Central memory CD8-positive, alpha-beta T cell (primary cell): ENCODE data around the gene KCND2.

Experiments used
- ATAC-seq: fragments of 150-1000 bp; cut with Tn5 transposase; replicated peaks from 2 replicates; pipeline ENCODE4 v1.10.0; 2022; ENCODE audit warnings: mild to moderate bottlenecking, moderate FRiP score, moderate number of reproducible peaks; ENCODE audit not compliant: poor library complexity, severe bottlenecking; ENCODE audit errors: extremely low read depth
- DNase-seq, 2 donors: peaks; one replicate each; pipeline ENCODE4 v3.0.0; 2021; ENCODE audit warnings: low spot score in 2 of 2
- H3K27ac Mint-ChIP-seq: one replicate; pipeline ENCODE4 v1.8.0; 2022; ENCODE audit warnings: low read depth, mild to moderate bottlenecking, moderate library complexity, mixed read lengths
- H3K27me3 Mint-ChIP-seq: one replicate; pipeline ENCODE4 v1.8.0; 2022; ENCODE audit warnings: mixed read lengths
- H3K36me3 Mint-ChIP-seq: one replicate; pipeline ENCODE4 v1.8.0; 2022; ENCODE audit warnings: mild to moderate bottlenecking, moderate library complexity, mixed read lengths; ENCODE audit not compliant: insufficient read depth
- H3K4me1 Mint-ChIP-seq: one replicate; pipeline ENCODE4 v1.8.0; 2022; ENCODE audit warnings: mixed read lengths
- H3K4me3 Mint-ChIP-seq: one replicate; pipeline ENCODE4 v1.8.0; 2022; ENCODE audit warnings: mild to moderate bottlenecking, moderate library complexity, mixed read lengths
- H3K9me3 Mint-ChIP-seq: one replicate; pipeline ENCODE4 v1.8.0; 2022; ENCODE audit warnings: mixed read lengths

KCND2 gene

DNA sequence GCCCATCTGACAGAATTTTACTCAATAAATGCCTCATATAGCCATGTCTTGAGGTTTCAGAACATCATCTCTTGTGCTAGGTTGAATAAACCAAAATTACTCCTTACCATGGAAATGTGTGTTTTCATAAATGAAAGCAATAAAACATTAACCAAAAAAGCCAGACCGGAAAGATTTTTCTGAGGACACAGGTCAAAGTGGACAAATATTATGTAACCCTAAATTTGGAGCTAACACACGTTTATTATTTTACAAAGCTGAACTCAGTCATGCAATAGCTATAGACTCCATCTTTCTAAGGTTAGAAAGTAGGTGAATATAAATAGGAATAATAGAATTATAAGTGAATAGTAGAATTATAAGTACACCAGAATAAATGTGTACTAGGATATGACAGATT, 315.9 kb downstream of the KCND2 start:
- no peak overlapping the region for H3K4me3 Mint-ChIP-seq
- H3K27ac Mint-ChIP-seq: no peak overlapping the region
- H3K36me3 Mint-ChIP-seq: no peaks in the 10 kb centered on the region
- no peaks in the 10 kb centered on the region for H3K4me1 Mint-ChIP-seq
- peaks cover 19% of the 10 kb centered on the region for H3K9me3 Mint-ChIP-seq
- no peaks in the 10 kb centered on the region for H3K27me3 Mint-ChIP-seq
- no peak for ATAC-seq
- DNase-seq: no peak

DNA sequence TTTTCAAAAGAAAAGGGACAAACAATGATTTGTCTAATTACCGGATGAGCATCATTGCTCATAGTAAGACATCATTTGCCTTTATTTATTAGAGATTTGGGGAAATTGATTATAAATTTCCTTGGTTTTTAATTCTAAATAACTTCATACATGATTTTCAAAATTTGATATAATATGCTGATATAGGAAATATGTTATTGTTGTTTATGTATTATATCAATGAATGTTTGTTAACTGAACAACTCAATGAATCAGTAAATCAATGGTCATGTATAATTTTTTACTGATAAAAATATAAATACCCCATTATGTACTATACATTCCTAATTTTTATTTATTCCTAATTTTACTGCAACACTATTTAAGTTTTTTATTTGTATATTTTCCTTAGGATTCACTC, 327.6 kb downstream of the KCND2 start:
- no peak for ATAC-seq

DNA sequence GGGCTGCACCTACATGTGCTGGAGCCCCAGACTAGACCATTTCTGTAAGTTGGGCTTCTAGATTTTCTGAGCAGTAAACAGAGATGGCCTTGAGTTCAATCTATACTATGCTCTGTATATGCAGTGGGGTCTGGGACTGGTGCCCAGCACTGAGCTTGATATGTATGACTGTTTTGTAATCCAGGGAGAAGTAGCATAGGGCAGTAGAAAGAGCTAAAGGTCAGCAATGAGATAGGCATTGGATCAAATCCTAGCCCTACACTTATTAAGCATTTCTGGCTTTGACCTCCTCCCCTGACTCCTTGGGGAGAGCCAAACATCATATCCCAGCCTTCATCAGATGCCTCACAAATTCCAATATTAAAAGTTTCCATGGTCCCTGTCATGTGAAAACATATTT, 330.4 kb downstream of the KCND2 start:
- Mint-ChIP-seq H3K4me3 (no peak overlapping the region), H3K27ac (no peak overlapping the region), H3K27me3 (no peaks in the 10 kb centered on the region), H3K4me1 (no peaks in the 10 kb centered on the region), H3K9me3 (peaks cover 10% of the 10 kb centered on the region), H3K36me3 (no peaks in the 10 kb centered on the region)
- ATAC-seq (no peak), DNase-seq (no peak)

More for the DNA sequence above, 327.6 kb downstream of the KCND2 start:
- DNase-seq: no peak
- no peak overlapping the region for H3K27ac Mint-ChIP-seq
- no peaks in the 10 kb centered on the region for H3K36me3 Mint-ChIP-seq
- H3K9me3 Mint-ChIP-seq: peaks cover 16% of the 10 kb centered on the region
- no peaks in the 10 kb centered on the region for H3K4me1 Mint-ChIP-seq
- H3K27me3 Mint-ChIP-seq: no peaks in the 10 kb centered on the region
- no peak overlapping the region for H3K4me3 Mint-ChIP-seq

DNA sequence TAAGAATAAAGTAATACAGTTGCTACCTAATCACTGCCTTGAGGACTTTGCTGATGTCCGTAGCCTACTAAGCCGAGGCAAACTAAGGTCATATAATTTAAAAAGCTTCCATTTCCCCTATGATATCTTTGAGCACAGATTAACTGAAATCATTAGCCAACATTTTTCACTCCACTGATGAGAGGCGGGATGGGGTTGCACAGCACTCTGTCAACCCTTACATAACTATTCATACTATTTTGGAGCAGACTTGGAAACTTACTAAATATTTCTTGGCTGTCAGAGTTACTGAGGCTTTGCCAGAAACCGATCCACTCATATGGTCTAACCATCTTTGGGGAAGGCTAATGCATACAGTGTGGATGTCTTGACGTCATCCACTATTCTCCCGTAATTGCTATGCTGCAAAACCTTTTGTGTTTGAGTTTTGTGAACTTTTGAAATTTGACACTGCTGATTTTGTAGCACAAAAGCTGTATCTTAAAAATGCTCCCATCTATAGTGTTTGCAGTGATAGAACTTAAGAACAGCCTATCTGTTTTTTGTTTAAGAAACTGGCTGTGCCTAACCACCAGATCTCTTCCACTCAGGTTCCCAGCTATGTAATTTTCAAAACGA, 336.3 kb downstream of the KCND2 start:
- Mint-ChIP-seq H3K4me3 (no peak overlapping the region), H3K27me3 (no peaks in the 10 kb centered on the region), H3K4me1 (no peaks in the 10 kb centered on the region), H3K27ac (no peak overlapping the region), H3K9me3 (peaks cover 5% of the 10 kb centered on the region), H3K36me3 (no peaks in the 10 kb centered on the region)
- ATAC-seq (no peak), DNase-seq (no peak)

DNA sequence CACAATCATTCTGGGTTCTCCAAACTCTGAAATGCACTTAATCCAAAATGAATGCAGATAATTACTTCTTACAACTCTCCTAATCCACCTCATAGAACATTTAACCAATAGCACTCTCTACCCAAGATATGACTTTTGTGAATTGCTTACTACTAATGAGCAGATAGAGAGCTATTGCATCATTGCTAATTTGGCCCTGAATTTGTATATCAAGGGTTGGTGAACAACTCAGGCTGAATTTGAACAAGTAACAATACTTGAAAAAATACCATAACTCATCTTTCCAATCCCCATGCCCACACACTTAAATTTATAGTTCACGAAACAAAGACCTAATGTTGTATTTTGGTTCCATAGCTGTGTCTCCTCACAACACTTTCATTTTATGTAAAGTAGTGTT, 339.0 kb downstream of the KCND2 start:
- Mint-ChIP-seq H3K4me1 (no peaks in the 10 kb centered on the region), H3K27me3 (no peaks in the 10 kb centered on the region), H3K36me3 (no peaks in the 10 kb centered on the region), H3K4me3 (no peak overlapping the region), H3K9me3 (no peaks in the 10 kb centered on the region), H3K27ac (no peak overlapping the region)
- no peak for ATAC-seq
- DNase-seq: no peak

DNA sequence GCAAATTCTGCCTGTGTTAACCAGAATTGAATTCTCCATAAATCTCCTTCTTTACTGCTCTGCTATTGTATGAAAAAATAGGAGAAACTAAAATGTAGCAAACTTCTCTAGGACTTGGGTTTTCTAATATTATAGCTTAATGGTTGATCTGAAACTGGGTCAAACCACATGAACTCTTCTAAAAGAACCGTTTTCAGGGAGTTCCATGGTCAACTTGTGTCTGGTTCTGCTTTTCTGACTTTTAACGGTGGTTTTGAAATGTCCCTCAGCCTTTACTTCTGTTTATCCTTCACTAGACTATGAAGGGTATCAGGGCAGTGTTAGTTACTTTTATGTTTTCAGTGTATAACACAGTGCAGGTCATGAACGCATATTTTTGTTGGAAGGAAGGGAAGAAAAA, 342.7 kb downstream of the KCND2 start:
- Mint-ChIP-seq H3K36me3 (no peaks in the 10 kb centered on the region), H3K4me3 (no peak overlapping the region)

DNA sequence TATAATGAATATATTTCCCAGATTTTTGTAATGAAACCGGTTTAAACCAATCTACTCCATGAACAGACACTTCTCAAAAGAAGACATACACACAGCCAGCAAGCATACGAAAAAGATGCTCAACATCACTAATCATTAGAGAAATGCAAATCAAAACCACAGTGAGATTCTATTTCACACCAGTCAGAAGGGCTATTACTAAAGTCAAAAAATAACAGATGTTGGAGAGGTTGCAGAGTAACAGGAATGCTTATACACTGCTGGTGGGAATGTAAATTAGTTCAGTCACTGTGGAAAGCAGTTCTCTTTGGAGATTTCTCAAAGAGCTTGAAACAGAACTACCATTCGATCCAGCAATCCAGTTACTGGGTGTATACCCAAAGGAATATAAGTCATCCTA, 344.3 kb downstream of the KCND2 start:
- no peak overlapping the region for H3K4me3 Mint-ChIP-seq
- DNase-seq (no peak), ATAC-seq (no peak)
- H3K27ac Mint-ChIP-seq: no peak overlapping the region
- no peaks in the 10 kb centered on the region for H3K27me3 Mint-ChIP-seq
- no peaks in the 10 kb centered on the region for H3K36me3 Mint-ChIP-seq
- H3K4me1 Mint-ChIP-seq: no peaks in the 10 kb centered on the region
- H3K9me3 Mint-ChIP-seq: no peaks in the 10 kb centered on the region

More for the DNA sequence above, 342.7 kb downstream of the KCND2 start:
- H3K9me3 Mint-ChIP-seq: no peaks in the 10 kb centered on the region
- H3K27ac Mint-ChIP-seq: no peak overlapping the region
- no peak for ATAC-seq
- no peaks in the 10 kb centered on the region for H3K27me3 Mint-ChIP-seq
- no peaks in the 10 kb centered on the region for H3K4me1 Mint-ChIP-seq
- DNase-seq: no peak

DNA sequence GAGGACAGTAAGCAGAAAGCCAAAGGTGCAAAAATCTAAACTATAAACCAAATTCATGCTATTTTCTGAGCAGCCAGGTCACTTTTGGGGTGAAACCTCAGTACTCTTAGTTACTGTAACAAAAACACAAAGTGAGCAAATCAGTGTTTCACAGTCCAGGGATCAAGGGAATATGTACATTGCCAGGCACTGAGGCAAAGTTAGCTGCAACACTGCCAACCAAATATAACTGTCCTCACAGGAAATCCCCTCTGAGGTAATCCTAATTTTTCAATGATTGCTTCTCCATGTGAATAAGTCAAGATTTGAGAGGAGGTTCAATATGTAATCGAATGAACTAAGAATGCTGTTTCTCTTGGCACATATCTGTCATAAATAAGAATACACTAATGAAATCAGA, 355.3 kb downstream of the KCND2 start:
- Mint-ChIP-seq H3K27ac (no peak overlapping the region), H3K27me3 (no peaks in the 10 kb centered on the region), H3K4me1 (no peaks in the 10 kb centered on the region), H3K36me3 (no peaks in the 10 kb centered on the region), H3K9me3 (peaks cover 20% of the 10 kb centered on the region), H3K4me3 (no peak overlapping the region)
- DNase-seq (no peak), ATAC-seq (no peak)

DNA sequence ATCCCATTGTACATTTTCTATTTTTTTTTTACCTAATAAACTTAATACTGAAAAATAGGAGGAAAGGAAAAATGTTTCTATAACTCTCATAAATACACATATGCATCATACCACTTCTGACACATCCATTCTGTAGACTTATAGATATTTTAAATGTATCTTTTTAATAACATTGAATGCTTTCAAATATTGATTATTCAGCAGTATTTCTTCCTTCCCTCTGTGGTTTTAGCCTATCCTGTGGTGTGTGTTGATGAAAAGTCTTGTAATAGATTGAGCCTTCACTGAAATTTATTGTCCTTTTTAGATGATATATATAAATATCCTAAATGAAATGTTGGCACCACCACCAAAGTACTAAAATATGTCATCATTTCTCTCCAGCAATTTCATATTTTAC, 366.9 kb downstream of the KCND2 start:
- no peaks in the 10 kb centered on the region for H3K36me3 Mint-ChIP-seq
- ATAC-seq (no peak), DNase-seq (no peak)
- H3K27me3 Mint-ChIP-seq: no peaks in the 10 kb centered on the region
- no peak overlapping the region for H3K4me3 Mint-ChIP-seq
- no peak overlapping the region for H3K27ac Mint-ChIP-seq
- no peaks in the 10 kb centered on the region for H3K4me1 Mint-ChIP-seq
- H3K9me3 Mint-ChIP-seq: peaks cover 2% of the 10 kb centered on the region

DNA sequence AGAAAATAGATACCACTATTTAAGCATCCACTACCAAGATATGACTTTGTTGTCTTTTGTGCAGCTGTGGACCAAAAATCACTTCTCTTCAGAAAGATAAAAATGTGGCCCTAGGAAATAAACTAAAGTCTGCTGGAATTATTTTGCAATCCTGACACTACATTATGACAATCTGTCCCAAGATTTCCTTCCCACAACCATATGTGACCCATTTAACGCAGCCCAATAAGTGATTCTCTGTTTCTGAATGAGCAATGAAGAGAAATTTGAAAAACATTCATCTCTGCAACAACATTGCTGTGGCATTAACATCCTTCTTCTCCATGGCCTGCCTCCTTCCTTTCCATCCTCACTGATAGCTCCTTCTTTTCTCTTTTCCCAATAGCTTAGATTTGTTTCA, 373.0 kb downstream of the KCND2 start:
- Mint-ChIP-seq H3K4me1 (no peaks in the 10 kb centered on the region), H3K27ac (no peak overlapping the region), H3K36me3 (no peaks in the 10 kb centered on the region), H3K27me3 (no peaks in the 10 kb centered on the region), H3K4me3 (no peak overlapping the region), H3K9me3 (no peaks in the 10 kb centered on the region)
- no peak for DNase-seq
- no peak for ATAC-seq

DNA sequence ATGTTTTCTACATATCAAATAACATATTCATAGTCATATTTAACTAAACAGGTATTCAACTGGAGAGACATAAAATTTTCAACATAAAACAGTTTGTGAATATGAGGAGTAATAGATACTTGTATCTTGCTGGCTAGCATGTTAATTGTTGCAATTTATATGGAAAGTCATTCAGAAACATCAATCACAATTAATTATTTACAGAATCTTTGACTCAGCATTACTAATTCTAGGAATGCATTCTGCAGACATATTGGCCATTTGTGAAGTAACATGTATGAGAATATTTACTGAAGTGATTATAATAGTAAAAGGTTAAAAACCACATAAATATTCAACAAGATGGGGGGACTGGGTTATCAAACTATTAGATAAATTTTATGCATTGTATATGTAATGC, 381.3 kb downstream of the KCND2 start:
- H3K4me1 Mint-ChIP-seq: no peaks in the 10 kb centered on the region
- no peaks in the 10 kb centered on the region for H3K27me3 Mint-ChIP-seq
- H3K36me3 Mint-ChIP-seq: no peaks in the 10 kb centered on the region
- no peak overlapping the region for H3K4me3 Mint-ChIP-seq
- peaks cover 5% of the 10 kb centered on the region for H3K9me3 Mint-ChIP-seq
- DNase-seq (no peak), ATAC-seq (no peak)
- H3K27ac Mint-ChIP-seq: no peak overlapping the region

DNA sequence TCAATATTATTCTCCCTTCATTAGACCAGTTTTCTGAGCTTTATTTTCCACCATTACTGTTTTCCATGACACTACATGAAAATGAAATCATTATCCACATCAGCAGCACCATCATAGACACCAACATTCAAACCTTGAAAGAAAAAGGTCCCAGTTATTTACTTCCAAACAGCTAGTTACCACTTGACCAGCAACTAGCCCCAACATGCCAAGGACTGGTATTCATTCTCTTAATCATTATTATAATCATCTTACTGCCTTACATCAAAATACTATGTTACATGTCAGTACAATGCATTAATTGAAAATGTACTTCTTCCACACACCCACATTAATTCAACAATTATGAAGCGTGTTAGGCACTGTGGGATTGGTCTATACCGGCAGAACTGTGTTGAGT, 385.5 kb downstream of the KCND2 start:
- Mint-ChIP-seq H3K4me1 (no peaks in the 10 kb centered on the region), H3K27ac (no peak overlapping the region), H3K36me3 (no peaks in the 10 kb centered on the region), H3K9me3 (no peaks in the 10 kb centered on the region), H3K4me3 (no peak overlapping the region), H3K27me3 (no peaks in the 10 kb centered on the region)
- no peak for DNase-seq
- no peak for ATAC-seq

DNA sequence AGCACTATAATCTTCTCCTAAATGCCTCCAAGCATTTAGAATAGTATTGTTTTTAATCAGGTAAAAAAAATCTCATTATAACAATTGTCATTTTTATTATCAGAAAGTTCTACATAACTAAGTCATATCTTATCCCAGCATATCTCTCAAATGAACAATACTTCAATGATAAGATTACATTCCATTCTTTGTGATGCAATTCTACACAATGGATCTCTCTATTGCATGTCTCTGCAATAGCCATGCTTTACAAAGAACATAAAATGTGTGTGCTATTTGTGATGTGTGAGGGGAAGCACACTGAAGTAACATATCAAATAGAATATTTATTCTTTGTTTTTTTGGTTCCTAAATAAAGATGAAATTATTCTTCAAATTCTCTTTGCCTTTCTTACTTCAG, 389.3 kb downstream of the KCND2 start:
- Mint-ChIP-seq H3K4me3 (no peak overlapping the region), H3K4me1 (no peaks in the 10 kb centered on the region), H3K9me3 (no peaks in the 10 kb centered on the region), H3K27me3 (no peaks in the 10 kb centered on the region), H3K36me3 (no peaks in the 10 kb centered on the region), H3K27ac (no peak overlapping the region)
- no peak for ATAC-seq
- no peak for DNase-seq

DNA sequence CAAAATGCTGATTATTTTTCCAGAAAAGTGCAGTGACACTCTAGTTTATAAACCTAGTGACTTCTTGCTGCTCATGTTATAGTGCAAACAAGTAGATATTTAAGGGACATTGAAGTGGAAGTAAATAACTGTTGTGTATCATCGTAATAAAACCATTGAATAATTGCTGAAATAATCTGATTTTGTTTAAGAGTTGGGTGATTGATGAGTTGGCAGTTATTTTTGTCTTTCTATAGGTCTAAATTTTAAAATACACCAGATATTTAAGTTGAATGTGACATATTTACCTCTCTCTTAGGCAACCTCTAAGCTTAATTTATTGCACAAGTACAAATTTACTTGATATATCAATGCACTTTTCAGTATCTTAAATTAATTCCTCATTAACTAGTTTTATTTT, 392.1 kb downstream of the KCND2 start:
- no peak overlapping the region for H3K27ac Mint-ChIP-seq
- no peaks in the 10 kb centered on the region for H3K36me3 Mint-ChIP-seq
- ATAC-seq (no peak), DNase-seq (no peak)
- no peaks in the 10 kb centered on the region for H3K9me3 Mint-ChIP-seq
- no peaks in the 10 kb centered on the region for H3K27me3 Mint-ChIP-seq
- H3K4me1 Mint-ChIP-seq: no peaks in the 10 kb centered on the region
- no peak overlapping the region for H3K4me3 Mint-ChIP-seq
